HG03095 (cell line): ENCODE data around the gene NRXN3.
"Not testable (repeated sequence)": the region's sequence is repeated elsewhere in the genome, so short reads cannot be mapped to it uniquely, and the experiment has no call there.

ENCODE experiments used
- ATAC-seq: cut with Tn5 transposase; IDR thresholded peaks from one replicate; pipeline ENCODE4 v1.9.1; 2021; ENCODE audit warnings: moderate library complexity; ENCODE audit not compliant: unreplicated experiment

Gene NRXN3

DNA sequence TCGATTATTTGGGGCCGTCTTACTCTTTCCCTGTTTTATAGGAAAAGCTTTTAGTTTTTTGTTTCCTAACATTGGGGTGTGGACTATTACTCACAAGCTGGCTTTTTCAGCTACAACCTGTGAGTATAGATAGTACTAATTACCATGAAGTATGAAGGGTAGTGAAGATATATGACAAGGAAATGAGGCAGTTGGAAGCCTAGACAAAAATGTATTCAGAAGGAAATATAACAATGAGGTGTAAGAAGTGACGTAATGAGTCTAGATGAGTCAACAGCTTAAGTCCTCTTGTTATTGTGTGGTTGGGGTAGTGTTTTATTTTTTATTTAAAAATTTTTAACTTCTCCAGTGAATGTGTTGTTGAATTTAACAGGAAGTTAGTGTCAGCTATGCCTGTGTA is 804.5 kb downstream of the NRXN3 start:
- ATAC-seq = no peak

DNA sequence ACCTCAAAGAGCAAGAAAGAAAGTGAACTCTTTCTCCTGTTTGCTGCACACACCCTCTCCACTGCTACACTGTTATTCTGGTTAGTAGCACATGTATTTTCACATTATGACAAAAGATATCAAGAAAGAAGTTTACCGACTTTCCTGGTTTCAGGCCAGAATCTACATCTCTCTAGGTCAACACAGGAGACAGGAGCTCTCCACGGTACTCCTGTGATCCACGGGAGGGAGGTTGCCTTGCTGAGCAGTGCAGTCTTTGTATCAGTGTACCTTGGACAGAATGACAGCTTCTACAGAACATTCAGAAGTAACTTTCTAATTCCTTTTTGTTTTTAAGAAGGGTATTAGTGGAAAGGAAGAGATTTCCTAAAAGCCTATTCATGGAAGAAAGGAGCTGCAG is 805.6 kb downstream of the NRXN3 start:
- ATAC-seq = no peak

DNA sequence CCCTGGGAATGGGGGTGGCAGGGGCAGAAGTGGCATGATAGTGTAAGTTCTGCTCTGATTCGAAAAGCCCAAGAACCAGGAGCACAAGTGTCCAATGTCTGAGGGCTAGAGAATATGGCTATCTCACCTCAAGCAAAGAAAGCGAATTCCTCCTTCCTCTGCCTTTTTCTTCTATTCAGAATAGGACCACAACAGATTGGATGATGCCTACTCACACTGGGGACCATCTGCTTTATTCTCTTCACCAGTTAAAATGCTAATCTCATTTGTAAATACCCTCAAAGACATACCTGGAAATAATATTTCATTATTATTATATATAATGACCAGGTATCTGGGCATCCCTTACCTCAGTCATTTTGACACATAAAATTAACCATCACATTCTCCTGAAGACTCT is 808.7 kb downstream of the NRXN3 start:
- ATAC-seq = no peak

DNA sequence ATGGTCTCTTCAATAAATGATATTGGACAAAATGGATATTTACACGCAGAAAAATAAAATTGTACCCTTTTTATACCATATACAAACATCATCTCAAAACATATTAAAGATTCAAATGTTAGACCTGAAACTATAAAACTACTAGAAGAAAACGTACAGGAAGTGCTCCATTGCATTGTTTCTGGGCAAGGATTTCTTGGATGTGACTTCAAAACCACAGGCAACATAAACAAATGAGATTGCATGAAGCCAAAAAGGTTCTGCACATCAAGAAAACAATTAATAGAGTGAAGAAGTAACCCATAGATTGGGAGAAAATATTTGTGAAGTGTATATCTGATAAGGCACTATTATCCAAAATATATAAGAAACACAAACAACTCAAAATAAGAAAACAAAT is 812.4 kb downstream of the NRXN3 start:
- ATAC-seq = no peak

DNA sequence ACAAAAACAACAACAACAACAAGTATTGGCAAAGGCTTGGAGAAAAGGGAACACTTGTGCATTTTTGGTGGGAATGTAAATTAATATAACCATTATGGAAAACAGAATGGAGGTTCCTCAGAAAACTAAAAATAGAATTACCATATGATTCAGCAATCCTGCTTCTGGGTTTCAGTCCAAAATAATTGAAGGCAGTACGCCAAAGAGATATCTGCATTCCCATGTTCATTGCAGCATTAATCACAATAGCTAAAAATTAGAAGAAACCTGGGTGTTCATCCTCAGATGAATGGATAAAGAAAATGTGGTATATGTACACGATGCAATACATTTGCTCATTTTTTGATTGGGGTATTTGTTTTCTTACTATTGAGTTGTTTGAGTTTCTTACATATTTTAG is 813.0 kb downstream of the NRXN3 start:
- ATAC-seq = no peak

DNA sequence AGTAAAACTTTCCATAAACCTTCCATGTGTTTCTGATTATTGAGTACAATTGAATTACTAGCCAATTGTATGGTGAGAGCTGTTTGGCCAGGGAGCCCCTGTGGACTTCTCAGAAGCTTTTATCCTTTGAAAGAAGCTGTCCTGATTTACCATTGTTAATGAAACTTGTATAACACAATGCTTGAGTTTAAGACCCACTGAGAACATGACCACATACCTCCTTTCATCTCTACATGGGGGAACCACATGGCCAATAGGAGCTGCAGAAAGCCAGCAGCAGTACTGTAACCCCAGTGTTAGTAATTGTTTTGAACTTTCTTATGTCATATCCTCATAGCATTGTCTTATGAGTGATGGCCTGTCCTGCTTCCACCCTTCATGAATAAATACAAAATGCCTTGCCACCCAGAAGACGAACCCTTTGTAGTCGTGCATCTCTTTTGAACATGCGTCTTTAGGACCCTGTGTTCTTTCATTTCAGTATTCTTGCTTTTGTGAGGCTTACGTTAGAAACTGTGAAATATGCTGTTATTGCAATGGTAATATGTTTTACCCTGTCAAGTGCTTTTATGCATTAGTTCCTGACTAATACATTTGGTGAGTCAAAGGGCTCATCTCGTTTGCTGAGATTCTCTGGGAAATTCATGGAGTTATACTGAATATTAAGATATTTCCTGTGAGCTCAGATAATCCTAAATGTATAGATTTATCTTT is 815.7 kb downstream of the NRXN3 start:
- no peak for ATAC-seq

DNA sequence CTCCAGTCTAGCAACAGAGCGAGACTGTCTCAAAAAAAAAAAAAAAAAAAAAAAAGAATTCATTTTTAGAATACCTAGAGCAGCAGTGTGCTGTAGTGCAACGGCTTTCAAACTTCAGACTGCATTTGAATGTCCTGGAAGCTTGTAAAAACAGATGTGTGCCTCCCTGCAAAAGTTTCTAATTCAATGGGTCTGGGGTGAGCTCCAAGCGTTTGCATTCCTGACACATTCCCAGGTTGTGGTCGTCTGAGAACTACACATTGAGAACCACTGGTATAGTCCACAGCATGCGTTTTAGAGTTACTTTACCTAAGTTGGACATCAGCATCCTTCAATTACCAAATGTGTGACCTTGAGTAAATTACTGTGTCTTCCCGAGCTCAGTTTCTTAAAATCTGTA is 816.8 kb downstream of the NRXN3 start:
- no peak for ATAC-seq

DNA sequence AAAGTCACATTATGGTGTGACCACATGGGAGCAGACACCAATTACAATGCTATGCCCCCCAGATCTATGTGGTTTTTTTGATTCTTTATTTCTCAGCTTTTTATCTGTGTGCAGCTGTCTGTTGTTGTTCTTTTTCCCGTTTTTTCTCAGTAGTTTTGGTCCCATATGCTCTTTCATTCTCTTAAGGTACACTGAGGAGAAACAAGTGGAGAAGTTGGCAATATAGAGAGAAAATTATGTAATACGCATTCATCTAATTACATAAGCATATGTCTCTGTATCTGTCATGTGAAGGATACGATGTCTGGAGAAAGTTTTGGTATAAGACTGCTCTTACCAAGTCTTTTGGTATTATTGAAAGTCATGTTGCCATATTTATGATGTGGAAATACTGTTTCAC is 819.0 kb downstream of the NRXN3 start:
- ATAC-seq = no peak

DNA sequence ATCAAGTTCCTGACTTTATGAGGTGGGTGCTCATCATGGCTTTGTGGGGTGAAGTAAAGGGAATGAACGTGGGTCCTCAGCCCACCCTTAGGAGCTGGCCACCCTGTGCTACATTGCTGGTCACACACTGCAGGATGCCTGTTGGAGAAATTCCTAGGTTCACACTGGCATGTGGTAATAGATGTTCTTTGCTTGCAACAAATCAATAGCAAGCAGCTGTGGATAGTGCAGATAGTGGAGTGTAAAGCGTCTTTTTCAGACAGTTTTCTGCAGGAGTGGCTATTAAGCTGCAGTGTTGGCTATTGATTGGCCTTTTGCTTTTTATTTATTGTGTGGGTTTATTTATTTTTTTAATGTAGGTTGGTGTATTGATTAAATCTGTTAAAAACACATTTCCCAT is 822.7 kb downstream of the NRXN3 start:
- no peak for ATAC-seq

DNA sequence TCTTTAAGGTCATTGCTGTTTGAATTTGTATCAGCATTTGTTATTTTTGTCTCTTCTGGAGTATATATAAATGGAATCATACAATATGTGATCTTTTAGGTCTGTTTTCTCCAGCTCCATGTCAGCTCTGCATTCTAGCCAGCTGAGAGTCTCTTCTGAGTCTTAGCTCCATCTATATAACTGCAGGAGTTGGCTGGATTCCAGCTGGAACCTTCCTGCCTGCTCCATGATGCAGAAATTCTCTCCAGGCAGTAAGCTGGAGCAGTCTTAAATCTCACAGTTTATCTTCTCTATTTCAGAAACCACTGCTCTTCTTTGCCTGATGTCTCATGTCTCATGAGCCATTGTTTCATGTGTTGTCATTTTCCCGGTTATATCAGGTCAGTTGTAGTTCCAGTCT is 827.6 kb downstream of the NRXN3 start:
- no peak for ATAC-seq

DNA sequence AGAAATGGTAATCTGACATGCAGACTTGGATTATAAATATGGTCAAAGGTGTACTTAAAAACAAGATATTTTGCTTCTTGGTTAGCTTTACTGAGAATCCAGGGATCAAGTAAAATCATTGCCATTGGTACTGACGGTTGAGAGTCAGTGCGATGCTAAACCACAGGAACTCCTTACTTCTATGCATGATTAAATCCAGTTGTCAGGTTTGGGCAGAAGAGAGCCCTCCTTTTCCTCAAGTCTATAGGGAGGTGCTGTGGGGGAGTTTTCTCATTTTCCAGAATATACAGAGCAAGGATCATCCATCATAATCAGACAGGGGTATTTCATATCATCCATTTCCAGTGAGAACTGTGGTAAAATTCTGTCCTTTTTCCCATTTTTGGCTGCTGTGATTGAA is 839.1 kb downstream of the NRXN3 start:
- no peak for ATAC-seq

DNA sequence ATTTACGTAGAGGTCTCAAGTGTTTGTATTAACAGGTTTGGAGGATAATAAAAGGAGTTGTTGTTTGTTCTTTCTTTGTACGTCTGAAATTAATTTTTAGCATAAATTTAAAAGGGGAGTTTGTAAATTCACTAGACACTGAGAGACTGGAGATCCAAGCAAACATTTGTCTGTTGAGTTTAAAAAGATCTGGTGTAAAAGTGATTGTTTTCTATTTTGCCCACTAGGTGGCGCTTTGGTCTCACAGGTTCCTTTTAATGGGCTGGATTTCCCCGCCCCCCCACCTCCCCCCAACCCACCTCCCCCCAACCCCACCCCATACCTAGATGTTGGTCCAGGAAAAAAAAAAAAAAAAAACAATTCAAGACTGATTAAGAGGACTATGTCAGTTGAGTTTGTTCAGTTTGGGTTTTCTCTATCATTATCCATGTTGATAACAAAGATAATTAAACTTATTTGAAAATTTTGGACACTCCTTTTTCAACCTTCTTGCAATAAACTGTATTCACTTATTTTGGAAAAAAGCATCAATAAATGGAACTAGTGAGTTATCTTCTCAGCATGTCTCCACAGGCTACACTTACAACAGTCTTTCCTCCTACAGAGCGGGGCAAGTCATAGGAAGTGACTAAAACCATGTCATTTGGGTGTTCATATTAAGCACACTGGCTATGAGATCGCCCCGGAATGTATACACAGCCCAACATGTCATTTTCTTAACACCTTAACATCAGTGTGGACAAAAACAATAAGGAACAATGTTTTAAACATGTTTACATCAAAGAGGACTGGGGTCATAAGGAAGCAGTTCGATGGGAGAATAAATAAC is 841.1 kb downstream of the NRXN3 start:
- no peak for ATAC-seq

DNA sequence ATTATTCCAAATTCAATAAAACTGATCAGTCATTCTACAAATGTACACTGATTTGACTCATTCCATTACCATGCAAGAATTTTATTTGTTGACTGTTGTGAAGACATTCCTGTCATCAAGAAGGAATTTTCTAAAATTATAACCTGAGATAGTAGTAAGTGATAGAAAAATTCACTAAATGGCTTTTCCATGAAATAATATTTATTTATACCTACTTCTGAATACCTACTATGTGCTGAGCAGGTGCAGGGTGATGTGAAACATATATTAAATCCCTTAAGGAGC is 841.7 kb downstream of the NRXN3 start:
- ATAC-seq = no peak

DNA sequence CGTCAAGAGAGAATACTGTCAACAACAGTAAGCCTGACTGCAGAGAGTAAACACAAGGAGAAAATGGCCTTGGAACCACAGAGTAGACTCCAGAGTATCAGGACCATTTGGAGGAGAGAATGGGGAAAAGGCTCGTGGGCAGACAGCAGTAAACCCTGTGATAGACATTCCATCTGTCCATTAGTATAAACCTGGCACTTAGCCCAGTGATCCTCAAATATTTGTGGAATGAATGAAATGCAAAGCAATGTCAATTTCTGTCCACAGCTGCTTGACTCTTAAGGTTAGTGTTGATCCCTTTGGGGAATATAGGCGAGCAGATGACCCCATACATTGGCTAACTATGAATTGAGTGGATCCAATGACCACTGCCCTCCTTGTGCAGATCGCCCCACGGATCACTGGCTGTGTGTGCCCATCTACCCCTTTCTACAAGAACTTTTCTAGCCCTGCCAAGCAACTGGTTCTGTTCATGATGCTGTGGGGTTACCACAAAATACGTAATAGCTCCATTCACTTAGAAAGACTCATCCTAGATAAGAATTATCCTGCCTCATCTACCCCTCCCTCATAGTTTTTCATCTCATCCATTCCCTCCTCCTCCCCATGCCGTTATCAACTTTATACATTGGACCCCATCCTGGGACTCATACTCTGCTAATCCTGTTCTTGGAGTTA is 846.8 kb downstream of the NRXN3 start:
- ATAC-seq = no peak

DNA sequence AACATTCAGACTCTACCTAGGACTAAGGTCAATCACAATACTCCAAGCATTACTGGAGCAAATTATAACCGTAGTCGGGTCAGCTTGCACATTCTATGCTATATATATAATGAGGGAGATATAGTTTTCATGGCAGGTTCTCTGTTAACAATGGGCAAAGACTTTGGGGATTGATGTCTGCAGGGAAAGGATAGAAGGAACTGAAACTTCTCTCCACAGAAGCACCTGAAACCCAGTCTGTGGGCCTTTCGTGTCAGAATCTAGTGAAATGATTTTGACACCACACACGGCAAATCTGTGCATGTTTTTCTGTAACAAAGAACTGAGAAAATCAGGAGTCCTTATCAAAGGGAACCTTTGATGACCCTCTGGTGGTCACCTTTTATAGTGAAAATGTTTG is 847.4 kb downstream of the NRXN3 start:
- ATAC-seq = no peak

DNA sequence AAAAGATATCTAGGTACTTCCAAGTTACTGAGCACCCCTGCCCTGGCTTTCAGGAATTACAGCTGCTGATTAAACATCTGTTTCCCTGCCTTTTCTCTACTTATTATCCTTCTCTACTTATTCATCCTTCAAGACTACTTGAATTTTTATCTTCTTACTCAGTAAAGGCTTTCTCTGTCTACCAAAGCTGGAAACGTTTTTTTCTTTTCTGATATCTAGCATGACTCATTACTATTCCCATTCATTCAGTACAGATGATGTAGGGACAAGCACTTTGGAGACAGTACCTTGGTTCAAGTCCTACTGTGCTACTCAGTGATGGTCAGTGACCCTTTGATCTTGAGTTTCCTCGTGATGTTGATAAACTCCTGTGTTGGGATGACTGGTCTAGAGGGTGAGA is 848.7 kb downstream of the NRXN3 start:
- ATAC-seq = no peak

DNA sequence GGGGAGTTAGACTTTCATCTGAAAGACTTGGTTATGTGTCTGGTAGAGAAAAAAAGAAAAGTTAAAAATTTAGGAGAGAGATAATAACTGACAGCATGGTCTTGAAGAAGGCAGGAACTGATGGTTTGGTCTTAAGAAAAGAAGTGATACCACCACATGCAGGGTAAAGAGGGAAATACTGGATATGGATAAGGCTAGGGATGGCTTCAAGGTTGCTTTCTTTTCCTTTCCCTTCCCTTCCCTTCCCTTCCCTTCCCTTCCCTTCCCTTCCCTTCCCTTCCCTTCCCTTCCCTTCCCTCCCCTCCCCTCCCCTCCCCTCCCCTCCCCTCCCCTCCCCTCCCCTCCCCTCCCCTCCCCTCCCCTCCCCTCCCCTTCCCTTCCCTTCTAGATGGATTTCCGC is 849.7 kb downstream of the NRXN3 start:
- not testable (repeated sequence) for ATAC-seq

DNA sequence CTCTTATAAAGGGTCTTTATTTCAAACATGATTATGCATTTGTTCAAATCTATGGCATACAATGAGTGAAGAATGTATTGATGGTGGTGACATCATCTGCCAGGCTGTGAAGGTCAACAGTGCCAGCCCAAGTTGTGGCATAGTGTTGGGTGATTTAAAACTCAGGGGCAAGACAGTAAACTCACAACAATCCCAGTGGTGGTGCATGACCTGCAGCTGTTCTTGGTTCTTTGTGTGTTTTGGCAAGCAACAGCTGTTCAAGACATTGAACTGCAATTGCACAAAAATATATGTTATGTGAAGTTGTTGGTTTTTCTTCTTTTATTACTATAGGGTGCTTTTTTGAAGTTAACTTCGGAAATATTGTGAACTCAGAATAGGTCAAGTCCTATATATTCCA is 851.6 kb downstream of the NRXN3 start:
- no peak for ATAC-seq

DNA sequence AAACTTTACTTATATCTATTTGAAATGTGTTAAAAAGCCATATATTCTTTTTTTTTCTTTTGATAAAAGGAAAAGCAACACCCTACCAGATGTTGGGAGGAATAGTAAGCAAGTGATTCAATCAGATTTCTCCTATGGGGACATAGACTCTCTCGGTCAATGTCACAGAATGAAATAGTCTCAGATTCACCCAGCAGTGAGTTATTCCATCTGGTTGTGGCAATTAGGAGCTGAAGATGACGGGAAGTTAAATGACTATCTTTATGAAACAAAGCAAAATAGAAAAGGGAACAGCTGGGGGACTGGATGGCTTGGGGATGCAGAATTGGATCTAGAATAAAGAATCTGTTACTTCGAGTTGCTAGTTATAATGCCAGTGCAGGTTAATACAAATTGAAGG is 857.0 kb downstream of the NRXN3 start:
- ATAC-seq = no peak

DNA sequence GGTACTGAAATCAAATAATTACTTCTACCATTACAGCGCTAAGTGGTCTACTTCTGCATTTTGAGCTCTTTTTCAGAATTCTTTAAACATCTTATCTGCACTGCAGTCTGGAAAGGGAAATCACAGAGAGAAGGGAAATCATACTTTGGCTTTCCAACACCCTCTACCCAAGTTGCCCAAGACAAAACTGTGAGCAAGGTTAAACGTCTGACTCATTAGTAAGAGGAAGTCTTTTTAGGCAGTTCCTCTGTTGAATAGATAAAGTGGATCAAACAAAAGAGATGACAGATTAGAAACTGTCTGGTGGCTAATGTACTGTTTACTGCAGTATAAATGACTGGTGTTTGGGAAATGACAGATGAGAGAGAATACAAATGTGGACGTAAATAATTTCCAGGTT is 858.1 kb downstream of the NRXN3 start:
- no peak for ATAC-seq

DNA sequence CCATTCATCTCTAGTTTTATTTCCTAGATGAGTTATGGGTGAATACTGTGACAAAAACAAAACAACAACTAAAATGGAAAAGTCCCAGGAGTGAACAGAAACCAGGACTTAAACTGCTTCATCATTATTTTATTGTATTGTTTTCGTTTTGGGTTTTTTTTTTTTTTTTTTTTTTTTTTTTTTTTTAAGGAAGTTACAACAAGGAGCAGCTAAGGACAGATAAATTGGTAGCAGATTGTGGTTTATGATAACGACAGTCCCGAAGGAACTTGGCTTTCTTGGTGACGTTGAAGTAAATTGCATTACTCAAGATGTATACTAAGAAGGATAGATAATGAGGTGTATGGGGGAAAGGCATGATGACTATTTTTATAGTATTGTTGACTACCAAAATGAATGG is 866.3 kb downstream of the NRXN3 start:
- no peak for ATAC-seq

DNA sequence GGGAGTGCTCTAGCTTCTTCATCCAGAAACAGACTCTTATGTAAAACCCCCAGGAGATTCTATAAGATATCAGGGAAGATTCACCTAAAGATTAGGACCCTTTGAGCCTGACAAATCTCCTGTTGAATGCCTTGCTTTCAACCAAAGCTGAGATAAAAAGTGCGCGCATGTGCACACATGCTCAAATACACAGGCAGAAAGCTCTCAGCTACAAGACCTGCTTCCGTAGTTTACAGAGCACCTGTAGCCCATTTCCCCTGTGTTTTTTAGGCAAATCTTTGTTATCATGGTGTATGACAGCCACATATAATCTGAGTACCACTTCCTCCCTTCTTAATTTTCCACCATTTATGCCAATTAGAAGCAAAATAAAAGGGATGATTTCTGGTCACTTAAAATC is 866.9 kb downstream of the NRXN3 start:
- ATAC-seq = no peak
